GM19438 (cell line): ENCODE data around the gene C6orf89.

Source experiments
- ATAC-seq: cut with Tn5 transposase; IDR thresholded peaks from one replicate; pipeline ENCODE4 v1.9.1; 2021; ENCODE audit warnings: low read depth; ENCODE audit not compliant: unreplicated experiment

Gene C6orf89

GRCh38 chr6:36885461-36886401 lies at the start of gene C6orf89:
Gene C6orf89, plus strand, starts transcription at chr6:36885952. Its CDS starts 13,493 bp downstream, at chr6:36899445.
- ATAC-seq, result peak; percentile 97

- no peak for ATAC-seq
Observed at GRCh38 chr6:36836111-36837021, 49.4 kb upstream of the C6orf89 start.

GRCh38 chr6:36837022-36837339 lies 48.8 kb upstream of the C6orf89 start:
- no peak for ATAC-seq

DNA sequence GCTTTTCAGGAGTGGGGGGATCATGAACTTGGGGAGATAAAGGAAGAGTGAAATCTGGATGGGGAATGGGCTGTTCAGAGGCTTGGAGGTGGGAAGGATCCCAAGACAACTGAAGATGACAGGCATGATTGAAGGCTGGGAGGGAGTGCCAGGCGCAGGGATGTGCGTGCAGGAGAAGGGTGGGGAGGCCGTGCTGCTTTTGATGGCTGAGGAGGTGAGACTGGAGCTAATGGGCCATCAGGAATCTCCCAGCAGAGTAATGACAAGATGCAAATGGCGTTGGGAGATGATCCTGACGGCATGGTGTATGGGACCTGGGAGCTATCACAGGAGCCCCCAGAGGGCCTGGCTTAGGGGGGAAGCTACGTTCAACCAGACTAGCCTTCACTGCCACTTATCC lies 48.1 kb upstream of the C6orf89 start:
- ATAC-seq, result no peak

- no peak for ATAC-seq
Observed at GRCh38 chr6:36838896-36839748, 46.6 kb upstream of the C6orf89 start, which contains the start of gene CPNE5. Gene CPNE5, minus strand, starts transcription at chr6:36839444. Its CDS starts 67 bp downstream, at chr6:36839377.

GRCh38 chr6:36839749-36840431 lies 45.9 kb upstream of the C6orf89 start:
- ATAC-seq, result no peak

DNA sequence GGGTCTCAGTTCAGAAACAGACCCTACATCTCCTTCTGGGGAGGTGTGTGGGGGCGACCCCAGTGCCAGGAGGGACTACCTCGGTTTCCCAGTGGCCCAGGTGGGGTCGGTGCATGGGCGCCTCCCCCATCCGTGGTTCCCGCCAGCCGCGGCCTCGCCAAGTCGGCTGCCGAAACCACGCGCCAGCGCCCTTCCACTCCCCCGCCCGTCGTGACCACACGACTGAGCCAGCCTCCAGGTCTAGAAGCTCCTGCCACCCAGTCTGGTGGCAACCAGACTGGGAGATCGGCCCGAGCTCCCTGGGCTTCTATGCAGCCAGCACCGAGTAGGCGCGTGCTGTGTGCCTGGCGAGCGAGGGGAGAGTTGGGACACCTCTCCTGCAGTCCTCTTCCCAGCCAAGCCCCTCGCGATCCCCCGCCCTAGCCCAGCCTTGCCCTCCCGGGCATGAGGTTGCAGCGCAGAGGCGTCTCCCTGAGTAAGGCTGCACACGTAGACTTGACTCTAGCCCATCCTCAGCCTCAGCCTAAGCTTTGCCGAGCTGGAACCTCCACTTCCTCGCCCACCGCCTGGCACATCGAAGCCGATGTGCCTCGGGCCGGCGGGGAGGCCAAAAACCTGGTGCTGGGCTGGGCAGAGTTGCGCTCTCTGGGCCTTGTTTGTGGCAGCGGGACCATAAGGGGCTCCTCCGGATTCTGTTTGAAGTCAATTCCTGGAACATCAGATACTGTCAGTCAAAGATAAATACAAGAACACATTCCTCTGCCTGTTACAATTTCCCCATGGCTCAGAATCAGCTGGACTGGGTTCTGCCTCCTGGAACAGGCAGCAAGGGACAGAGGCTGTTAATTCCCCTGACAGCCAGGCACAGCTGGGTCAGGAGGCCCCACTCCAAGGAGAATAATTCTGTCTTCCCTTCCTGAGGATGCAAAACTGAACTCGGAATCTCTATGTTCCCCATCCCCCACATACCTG lies 45.0 kb upstream of the C6orf89 start:
- no peak for ATAC-seq

DNA sequence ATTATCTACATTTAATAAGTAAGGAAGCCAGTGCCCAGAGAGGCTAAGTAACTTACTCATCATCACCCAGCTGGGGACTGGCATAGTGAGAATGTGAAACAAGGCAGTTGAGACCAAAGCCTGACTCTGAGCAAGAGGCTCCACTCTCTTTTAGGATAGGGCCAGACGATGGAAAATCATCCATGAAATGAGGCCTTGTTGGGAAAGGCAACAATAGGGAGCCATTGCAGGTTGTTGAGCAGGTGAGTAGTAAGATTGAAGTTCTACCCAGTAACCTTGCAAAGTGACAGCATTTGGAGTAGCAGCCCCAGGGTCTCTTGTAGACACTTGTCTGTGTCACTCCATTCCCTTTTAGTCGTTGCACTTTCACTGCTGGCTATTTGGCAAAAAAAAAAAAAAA lies 44.0 kb upstream of the C6orf89 start:
- no peak for ATAC-seq

DNA sequence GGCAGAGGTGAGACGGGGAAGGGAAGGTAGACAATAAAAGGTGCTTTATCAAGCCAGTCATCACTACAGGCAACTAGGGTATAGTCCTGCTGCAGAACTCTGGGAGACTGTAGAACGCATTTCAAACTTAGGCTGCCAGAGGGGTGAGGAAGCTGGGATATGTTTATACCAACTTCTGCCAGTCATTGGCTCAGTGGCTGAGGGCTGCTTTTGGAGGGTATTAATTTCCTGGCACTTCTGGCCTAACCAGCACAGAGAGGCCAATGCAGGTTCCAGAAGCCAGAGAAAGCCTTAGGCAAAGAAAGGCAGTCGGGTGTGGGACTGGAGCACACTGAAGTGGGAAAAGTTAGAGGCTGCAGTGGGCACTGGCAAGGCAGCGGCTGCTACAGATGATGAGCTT lies 42.6 kb upstream of the C6orf89 start:
- ATAC-seq, result no peak

- ATAC-seq, result no peak
Observed at GRCh38 chr6:36844232-36845170, 41.3 kb upstream of the C6orf89 start.

DNA sequence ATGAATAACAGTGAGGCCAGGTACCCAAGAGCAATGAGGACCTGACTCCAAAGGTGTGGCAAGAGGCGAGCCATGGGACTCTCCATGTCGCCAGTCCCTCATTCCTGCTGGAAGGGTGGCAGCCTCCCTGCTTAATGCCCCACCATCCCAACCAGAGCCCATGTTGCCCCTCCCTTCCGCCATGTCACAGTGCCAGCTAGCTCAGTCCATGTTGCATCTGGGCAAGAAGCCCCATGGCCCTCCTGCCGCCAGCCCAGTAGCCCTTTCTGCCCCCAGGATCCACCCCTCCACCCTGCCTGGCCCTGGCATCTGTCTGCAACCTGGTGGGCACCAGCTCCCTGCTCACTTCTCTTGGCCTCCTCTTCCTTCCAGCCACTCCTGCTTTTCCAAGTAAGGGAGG lies 40.5 kb upstream of the C6orf89 start:
- ATAC-seq, result no peak

GRCh38 chr6:36847152-36847551 lies 38.6 kb upstream of the C6orf89 start:
- ATAC-seq, result no peak

GRCh38 chr6:36847991-36848390 lies 37.8 kb upstream of the C6orf89 start:
- no peak for ATAC-seq

GRCh38 chr6:36848658-36849441 lies 36.9 kb upstream of the C6orf89 start:
- ATAC-seq, result no peak

- ATAC-seq, result no peak
Observed at GRCh38 chr6:36850021-36850420, 35.7 kb upstream of the C6orf89 start.

- ATAC-seq, result no peak
Observed at GRCh38 chr6:36851149-36851614, 34.6 kb upstream of the C6orf89 start.

- no peak for ATAC-seq
Observed at GRCh38 chr6:36851626-36852025, 34.1 kb upstream of the C6orf89 start.
